ENCODE results near the gene RCBTB2. TPM values are rescaled to one million over a fixed set of nuclear protein-coding genes. Genes with fewer than 3 reads are reported as not detected.
"Not testable (repeated sequence)": the region's sequence is repeated elsewhere in the genome, so short reads cannot be mapped to it uniquely, and the experiment has no call there.

RCBTB2 gene
- total RNA-seq, 1 experiment from 2014 or later: 11.7 TPM

GRCh38 chr13:48456546-48456945, 76.3 kb downstream of the RCBTB2 start:
- Histone ChIP-seq H3K9me3 (ENCODE audit: control insufficient read depth, low read depth, low read length) (no peaks in the 10 kb centered on the region), H3K4me2 (ENCODE audit: insufficient read depth, insufficient read length, low read length) (no peak overlapping the region), H4K8ac (replicated peaks; ENCODE audit: insufficient read length, low read depth, low read length) (no peak overlapping the region), H3K79me1 (ENCODE audit: insufficient read depth, low read depth, low read length, poor library complexity, severe bottlenecking) (no peaks in the 10 kb centered on the region), H2BK120ac (ENCODE audit: low read depth, low read length, poor library complexity, severe bottlenecking) (no peak overlapping the region), H3K27me3 (ENCODE audit: insufficient read depth, low read length) (no peaks in the 10 kb centered on the region; the same call in 1 of the 2 replicates), H3K9ac (ENCODE audit: extremely low read depth, insufficient read length, low read length) (no peak overlapping the region), H3K56ac (ENCODE audit: insufficient read length, low read depth, low read length) (no peak overlapping the region), H2BK12ac (ENCODE audit: insufficient read length, low read depth, low read length) (no peak overlapping the region), H4K20me1 (ENCODE audit: control insufficient read depth, insufficient read depth, insufficient read length) (no peaks in the 10 kb centered on the region), H3K23me2 (ENCODE audit: insufficient read length, low read depth, low read length, poor library complexity, severe bottlenecking) (no peaks in the 10 kb centered on the region), H3K4ac (ENCODE audit: low read depth, low read length) (no peak overlapping the region), H3K79me2 (ENCODE audit: insufficient read depth, low read length) (no peaks in the 10 kb centered on the region), H2AK5ac (ENCODE audit: insufficient read length, low read length) (no peak overlapping the region), H2AFZ (ENCODE audit: low read length) (no peak overlapping the region), H2BK20ac (ENCODE audit: low read depth, low read length, poor library complexity, severe bottlenecking) (no peak overlapping the region), H3K23ac (ENCODE audit: insufficient read length, low read depth, low read length) (no peak overlapping the region), H2BK15ac (ENCODE audit: low read depth, low read length) (no peak overlapping the region), H2BK5ac (ENCODE audit: insufficient read length, low read length) (no peak overlapping the region), H3K27ac (ENCODE audit: insufficient read length, low read depth, low read length) (no peak overlapping the region), H3K18ac (ENCODE audit: insufficient read length, low read depth, low read length) (no peak overlapping the region), H3K14ac (ENCODE audit: insufficient read depth, low read length) (no peak overlapping the region), H3T11ph (ENCODE audit: low read length) (no peak overlapping the region), H4K91ac (ENCODE audit: insufficient read length, low read depth, low read length) (no peak overlapping the region), H4K5ac (ENCODE audit: insufficient read length, low read depth, low read length) (no peak overlapping the region), H3K4me1 (ENCODE audit: insufficient read depth, low read length) (no peaks in the 10 kb centered on the region)
- no peak for DNase-seq
- H3K27me3 Mint-ChIP-seq (ENCODE audit: low read depth): no peaks in the 10 kb centered on the region
- no peak overlapping the region for H3K4me3 Mint-ChIP-seq
- no peaks in the 10 kb centered on the region for H3K9me3 Mint-ChIP-seq
- no peak for TF ChIP-seq CTCF (conservative IDR thresholded peaks at IDR 0.05)
- peaks cover 0 to 8% (median 0%) of the 10 kb centered on the region in 3 experiments; a peak in 3 of 7 replicates for H3K36me3 Mint-ChIP-seq (ENCODE audit: insufficient read depth in 1 of 3, low read depth in 3 of 3)
- WGBS (ENCODE audit: extremely low coverage, insufficient read length, low lambda C conversion rate): no CpG with 5 or more reads among the region's 10 CpGs
- H3K4me1 Mint-ChIP-seq: peaks cover 6% of the 10 kb centered on the region in 2 experiments
- H3K27ac Mint-ChIP-seq: no peak overlapping the region

- H3K4me3 Mint-ChIP-seq; H3K9me3 ChIP-seq (ENCODE audit: control insufficient read depth, low read depth, low read length); H3K56ac ChIP-seq (ENCODE audit: insufficient read length, low read depth, low read length); H3K4me1 Mint-ChIP-seq; H4K5ac ChIP-seq (ENCODE audit: insufficient read length, low read depth, low read length); H3K4ac ChIP-seq (ENCODE audit: low read depth, low read length); H4K20me1 ChIP-seq (ENCODE audit: control insufficient read depth, insufficient read depth, insufficient read length); H3K18ac ChIP-seq (ENCODE audit: insufficient read length, low read depth, low read length); H2BK12ac ChIP-seq (ENCODE audit: insufficient read length, low read depth, low read length); H4K8ac ChIP-seq (replicated peaks; ENCODE audit: insufficient read length, low read depth, low read length); H3K14ac ChIP-seq (ENCODE audit: insufficient read depth, low read length); H3K36me3 Mint-ChIP-seq (ENCODE audit: insufficient read depth in 1 of 3, low read depth in 3 of 3); H3K79me1 ChIP-seq (ENCODE audit: insufficient read depth, low read depth, low read length, poor library complexity, severe bottlenecking); H4K91ac ChIP-seq (ENCODE audit: insufficient read length, low read depth, low read length); H2BK15ac ChIP-seq (ENCODE audit: low read depth, low read length); H3T11ph ChIP-seq (ENCODE audit: low read length); H3K27me3 ChIP-seq (ENCODE audit: insufficient read depth, low read length); H2AFZ ChIP-seq (ENCODE audit: low read length); H2BK120ac ChIP-seq (ENCODE audit: low read depth, low read length, poor library complexity, severe bottlenecking); H3K27me3 Mint-ChIP-seq (ENCODE audit: low read depth); H3K27ac Mint-ChIP-seq; H3K23me2 ChIP-seq (ENCODE audit: insufficient read length, low read depth, low read length, poor library complexity, severe bottlenecking); H3K4me2 ChIP-seq (ENCODE audit: insufficient read depth, insufficient read length, low read length); H3K4me1 ChIP-seq (ENCODE audit: insufficient read depth, low read length); H3K79me2 ChIP-seq (ENCODE audit: insufficient read depth, low read length); H3K9me3 Mint-ChIP-seq; H2BK20ac ChIP-seq (ENCODE audit: low read depth, low read length, poor library complexity, severe bottlenecking); DNase-seq; H3K9ac ChIP-seq (ENCODE audit: extremely low read depth, insufficient read length, low read length); H2AK5ac ChIP-seq (ENCODE audit: insufficient read length, low read length); H2BK5ac ChIP-seq (ENCODE audit: insufficient read length, low read length); H3K27ac ChIP-seq (ENCODE audit: insufficient read length, low read depth, low read length); H3K23ac ChIP-seq (ENCODE audit: insufficient read length, low read depth, low read length): not testable (repeated sequence)
Observed at GRCh38 chr13:48451196-48451595, 81.7 kb downstream of the RCBTB2 start.

Data from H9 (cell line).